CD4-positive, alpha-beta T cell (primary cell): ENCODE results near the gene TRIM10. TPM values are rescaled to one million over a fixed set of nuclear protein-coding genes. Genes with fewer than 3 reads are reported as not detected.

Experiments
- ATAC-seq: fragments of 200-7000 bp; cut with Tn5 transposase; one replicate; pipeline ENCODE4 v1.10.0; 2022; ENCODE audit warnings: mild to moderate bottlenecking; ENCODE audit not compliant: poor library complexity
- CTCF ChIA-PET: fragments of 350-600 bp; sonication (Branson Sonifier 250); formaldehyde crosslinking; loops from one replicate; lab custom pipeline; 2021; ENCODE audit warnings: antibody characterized with exemption, inconsistent platforms; lab: Charles Lee
- POLR2A ChIA-PET: fragments of 350-600 bp; sonication (Branson Sonifier 250); formaldehyde crosslinking; loops from one replicate; lab custom pipeline; 2021; ENCODE audit warnings: antibody characterized with exemption, inconsistent platforms; lab: Charles Lee
- DNase-seq, 14 experiments: peaks; one replicate each; pipeline ENCODE4 v3.0.0-alpha.2; 2013 to 2020; ENCODE audit warnings: mixed read lengths in 2 of 14
- H3K27ac ChIP-seq, 2 donors: one replicate each; pipeline versions ENCODE4 v1.5.1 to v1.7.0; 2013; ENCODE audit warnings: low read length in 2 of 2, low read depth in 1 of 2, mild to moderate bottlenecking in 1 of 2
- H3K27me3 ChIP-seq, 2 experiments: 1 replicate in 1 of 2; 2 replicates in 1 of 2; pipeline versions ENCODE4 v1.6.1 to v1.7.0; 2013; ENCODE audit warnings: low read length in 2 of 2, control low read depth in 1 of 2, mild to moderate bottlenecking in 1 of 2, moderate library complexity in 1 of 2; ENCODE audit not compliant: insufficient read depth in 2 of 2, control insufficient read depth in 1 of 2
- H3K36me3 ChIP-seq: one replicate; pipeline ENCODE4 v1.6.1; 2013; ENCODE audit warnings: low read length, control low read depth; ENCODE audit not compliant: insufficient read depth
- H3K4me1 ChIP-seq: one replicate; pipeline ENCODE4 v1.6.1; 2013; ENCODE audit warnings: low read length, control low read depth; ENCODE audit not compliant: insufficient read depth
- H3K4me3 ChIP-seq: one replicate; pipeline ENCODE4 v1.5.1; 2013; ENCODE audit warnings: mild to moderate bottlenecking, low read length, moderate library complexity
- H3K9me3 ChIP-seq, 2 experiments: 1 replicate in 1 of 2; 2 replicates in 1 of 2; pipeline versions ENCODE4 v1.6.1 to v1.7.0; 2013; ENCODE audit warnings: low read length in 2 of 2, mild to moderate bottlenecking in 2 of 2, control low read depth in 1 of 2, moderate library complexity in 1 of 2; ENCODE audit not compliant: control insufficient read depth in 1 of 2, insufficient read depth in 1 of 2
- H3K27ac Mint-ChIP-seq: one replicate; pipeline ENCODE4 v1.8.0; 2020; ENCODE audit warnings: mixed read lengths
- H3K27me3 Mint-ChIP-seq: one replicate; pipeline ENCODE4 v1.8.0; 2021; ENCODE audit warnings: mixed read lengths
- H3K36me3 Mint-ChIP-seq: one replicate; pipeline ENCODE4 v1.8.0; 2021; ENCODE audit warnings: low read depth, mixed read lengths
- H3K4me1 Mint-ChIP-seq: one replicate; pipeline ENCODE4 v1.8.0; 2021; ENCODE audit warnings: low read depth, mixed read lengths
- H3K4me3 Mint-ChIP-seq: one replicate; pipeline ENCODE4 v1.8.0; 2020; ENCODE audit warnings: mild to moderate bottlenecking, mixed read lengths
- H3K9me3 Mint-ChIP-seq: one replicate; pipeline ENCODE4 v1.8.0; 2020; ENCODE audit warnings: mixed read lengths
- CTCF ChIP-seq: fragments of 200-600 bp; IDR thresholded peaks from one replicate; pipeline ENCODE4 v1.8.0; 2022; ENCODE audit warnings: antibody characterized with exemption, mild to moderate bottlenecking
- intact Hi-C, 2 experiments: fragments of 100-400 bp; cut with DNase I in 1 of 2; cut with micrococcal nuclease in 1 of 2; formaldehyde crosslinking; loops; one replicate each; pipeline versions ENCODE4 v1.15.1 to v1.9.0; 2023 to 2025; cut with DNase I, micrococcal nuclease
- total RNA-seq, 174 experiments: library from RNA in 2 of 174; stranded (reverse) in 2 of 174; gene quantifications; one replicate each; pipeline ENCODE4 v1.2.3 and lab custom pipeline; 2021 to 2026

The TRIM10 gene
- total RNA-seq, 2 experiments from 2014 or later, result not detected

GRCh38 chr6:30129265-30130178, 31.5 kb downstream of the TRIM10 start:
- POLR2A ChIA-PET, result interaction anchor here (0.7 kb wide), 1 partner anchor 392 kb away, joined by 3 read pairs; no protein-coding TSS in a partner anchor

GRCh38 chr6:30127238-30128093, 33.5 kb downstream of the TRIM10 start:
- Histone ChIP-seq H3K4me3 (no peak overlapping the region), H3K27me3 (peaks cover 33 to 52% of the 10 kb centered on the region in 2 experiments), H3K4me1 (peaks cover 13% of the 10 kb centered on the region), H3K9me3 (peaks cover 0 to 8% of the 10 kb centered on the region in 2 experiments), H3K27ac (no peak overlapping the region), H3K36me3 (no peaks in the 10 kb centered on the region)
- Mint-ChIP-seq H3K36me3 (no peaks in the 10 kb centered on the region), H3K27me3 (peaks cover 75% of the 10 kb centered on the region), H3K4me3 (no peak overlapping the region), H3K4me1 (peaks cover 5% of the 10 kb centered on the region), H3K9me3 (no peaks in the 10 kb centered on the region), H3K27ac (no peak overlapping the region)
- intact Hi-C loops, result no loop called here
- ChIA-PET POLR2A (interaction anchor here (0.7 kb wide), 1 partner anchor 21 kb away, joined by 4 read pairs; no protein-coding TSS in a partner anchor), CTCF (interaction anchor here (4.2 kb wide), 1 partner anchor 24 kb away, joined by 23 read pairs; no protein-coding TSS in a partner anchor)
- TF ChIP-seq CTCF, result no peak
- DNase-seq, result no peak
- ATAC-seq, result no peak

More at GRCh38 chr6:30129265-30130178, 31.5 kb downstream of the TRIM10 start:
- H3K36me3 Mint-ChIP-seq, result no peaks in the 10 kb centered on the region
- H3K4me3 Mint-ChIP-seq, result no peak overlapping the region
- H3K27me3 Mint-ChIP-seq, result peaks cover 78% of the 10 kb centered on the region
- Histone ChIP-seq H3K4me1 (peaks cover 13% of the 10 kb centered on the region), H3K4me3 (no peak overlapping the region), H3K27me3 (peaks cover 33 to 55% of the 10 kb centered on the region in 2 experiments), H3K27ac (no peak overlapping the region), H3K9me3 (peaks cover 0 to 8% of the 10 kb centered on the region in 2 experiments), H3K36me3 (no peaks in the 10 kb centered on the region)
- H3K27ac Mint-ChIP-seq, result no peak overlapping the region
- no peak for TF ChIP-seq CTCF
- no peaks in the 10 kb centered on the region for H3K9me3 Mint-ChIP-seq
- CTCF ChIA-PET, result interaction anchor here (0.6 to 8.2 kb wide), 4 partner anchors 9 to 253 kb away, joined by 3 to 198 read pairs (median 8); no protein-coding TSS in a partner anchor
- DNase-seq (no peak), ATAC-seq (no peak)
- peaks cover 5% of the 10 kb centered on the region for H3K4me1 Mint-ChIP-seq
- intact Hi-C loops, result loop anchor here (2.0 kb wide), 1 partner anchor 281 kb away; no protein-coding TSS in a partner anchor

GRCh38 chr6:30122515-30122914, 38.5 kb downstream of the TRIM10 start:
- ChIA-PET CTCF (interaction anchor here (1.0 to 1.5 kb wide), 2 partner anchors 9 to 19 kb away, joined by 6 to 7 read pairs; no protein-coding TSS in a partner anchor), POLR2A (no interaction called here)
- no peaks in the 10 kb centered on the region for H3K4me1 Mint-ChIP-seq

More at GRCh38 chr6:30122515-30122914, 38.5 kb downstream of the TRIM10 start:
- H3K4me3 Mint-ChIP-seq, result no peak overlapping the region
- no peak overlapping the region for H3K4me3 ChIP-seq
- ATAC-seq (no peak), DNase-seq (no peak)
- H3K36me3 Mint-ChIP-seq, result no peaks in the 10 kb centered on the region
- no peak for TF ChIP-seq CTCF
- H3K9me3 Mint-ChIP-seq, result no peaks in the 10 kb centered on the region
- H3K27me3 ChIP-seq, result peaks cover 13 to 31% of the 10 kb centered on the region in 2 experiments
- H3K36me3 ChIP-seq, result no peaks in the 10 kb centered on the region
- no peak overlapping the region for H3K27ac ChIP-seq
- intact Hi-C loops, result no loop called here
- no peaks in the 10 kb centered on the region for H3K4me1 ChIP-seq
- H3K27me3 Mint-ChIP-seq, result peaks cover 45% of the 10 kb centered on the region
- no peak overlapping the region for H3K27ac Mint-ChIP-seq
- H3K9me3 ChIP-seq, result peaks cover 0 to 5% of the 10 kb centered on the region in 2 experiments
